Left cardiac atrium (tissue), 4 donors: ENCODE data around the gene DOCK6. TPM values are rescaled to one million over a fixed set of nuclear protein-coding genes. Genes with fewer than 3 reads are reported as not detected.
A peak's percentile ranks its signal among the peaks of the same experiment; 100 is the strongest.

Experiments used
- ATAC-seq, 2 donors: fragments of 200-7000 bp; cut with Tn5 transposase; one replicate each; pipeline ENCODE4 v1.9.1; 2020; ENCODE audit warnings: mild to moderate bottlenecking in 2 of 2, moderate library complexity in 2 of 2
- DNase-seq: peaks from one replicate; pipeline ENCODE4 v3.0.0-alpha.2; 2020
- intact Hi-C, 2 donors: fragments of 100-400 bp; cut with DNase I; formaldehyde crosslinking; loops; one replicate each; pipeline versions ENCODE4 v1.14.1 to v1.15.1; 2022 to 2023
- total RNA-seq, 2 donors: library from RNA; stranded (reverse); fragmentation: NEBNext Ultra II Directional; extraction: Animal tissue kit (Norgen Biotek cat#: 25700); gene quantifications; one replicate each; pipeline ENCODE4 v1.2.1, GENCODE V29; 2021
- donor health status: DM: no; HTN: yes; CAD: no.
- donor health status: DM: no; HTN: yes; CAD: no; lungs with severe emphysema.
- donor health status: DM: yes; HTN: yes; CAD: no.
- donor health status: Dilated cardiomyopathy.

The DOCK6 gene
- total RNA-seq, 2 donors from 2014 or later = 37.5 to 61.1 TPM

DNA sequence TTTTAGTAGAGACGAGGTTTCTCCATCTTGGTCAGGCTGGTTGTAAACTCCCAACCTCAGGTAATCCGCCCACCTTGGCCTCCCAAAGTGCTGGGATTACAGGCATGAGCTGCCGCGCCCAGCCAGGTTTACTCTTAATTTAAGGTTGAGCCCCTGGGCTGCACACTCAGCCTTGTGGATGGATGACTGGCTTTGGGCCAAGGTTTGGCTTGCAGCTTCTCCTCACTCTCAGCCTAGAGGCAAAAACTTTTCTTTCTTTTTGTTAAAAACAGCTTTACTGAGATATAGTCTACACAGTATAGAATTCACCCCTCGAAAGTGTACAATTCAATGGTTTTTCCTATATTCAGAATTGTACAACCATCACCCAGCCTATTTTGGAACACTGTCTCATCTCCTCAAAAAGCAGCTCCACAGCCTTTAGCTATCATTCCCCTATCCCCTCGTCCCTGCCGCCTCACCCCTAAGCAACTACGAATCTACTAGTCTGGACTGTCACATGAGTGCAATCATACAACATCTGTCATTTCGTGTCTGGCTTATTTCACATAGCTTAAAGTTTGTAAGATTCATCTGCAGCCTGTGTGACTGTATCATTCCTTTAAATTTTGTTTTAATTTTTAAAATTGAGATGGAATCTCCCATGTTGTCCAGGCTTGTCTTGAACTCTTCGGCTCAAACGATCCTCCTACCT lies 19.2 kb upstream of the DOCK6 start:
- DNase-seq (no peak), ATAC-seq (no peak)
- intact Hi-C loops = no loop called here

DNA sequence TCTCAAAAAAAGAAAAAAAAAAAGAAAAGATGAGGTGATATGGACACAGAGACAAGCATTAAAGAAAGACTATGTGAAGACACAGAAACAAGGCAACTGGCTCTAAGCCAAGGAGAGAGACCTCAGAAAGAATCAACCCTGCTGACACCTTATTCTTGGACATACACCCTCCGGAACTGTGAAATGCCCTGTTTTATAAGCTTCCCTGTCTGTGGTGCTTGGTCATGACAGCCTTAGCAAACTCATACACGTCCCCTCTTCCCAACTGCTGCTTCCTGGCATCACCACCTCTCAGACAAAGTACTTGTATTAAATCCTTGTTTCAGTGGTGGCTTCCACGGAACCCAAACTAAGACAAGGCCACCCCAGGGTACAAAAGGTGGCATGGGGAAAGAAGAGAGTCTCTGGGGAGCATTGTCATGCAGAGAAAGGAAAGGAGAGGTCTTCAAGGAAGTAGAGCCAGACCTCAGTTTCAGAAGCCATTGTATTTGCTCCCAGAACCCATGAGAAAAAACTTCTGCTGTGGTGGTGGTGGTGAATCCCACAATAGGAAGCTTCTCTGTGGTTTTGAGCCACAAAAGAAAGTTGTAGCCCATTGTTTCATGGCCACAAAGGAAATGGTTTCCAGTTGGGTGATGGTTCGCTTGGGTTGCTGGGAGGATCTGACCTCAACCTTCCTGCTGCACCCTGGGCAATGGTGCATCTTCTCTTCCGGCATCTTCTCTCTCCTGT lies 17.3 kb upstream of the DOCK6 start:
- DNase-seq = no peak
- no peak for ATAC-seq
- intact Hi-C loops = no loop called here

- peak; percentile 78 to 82 for ATAC-seq
- peak; percentile 47 for DNase-seq
- intact Hi-C loops = no loop called here
Observed at GRCh38 chr19:11278670-11279069, 16.3 kb upstream of the DOCK6 start.

DNA sequence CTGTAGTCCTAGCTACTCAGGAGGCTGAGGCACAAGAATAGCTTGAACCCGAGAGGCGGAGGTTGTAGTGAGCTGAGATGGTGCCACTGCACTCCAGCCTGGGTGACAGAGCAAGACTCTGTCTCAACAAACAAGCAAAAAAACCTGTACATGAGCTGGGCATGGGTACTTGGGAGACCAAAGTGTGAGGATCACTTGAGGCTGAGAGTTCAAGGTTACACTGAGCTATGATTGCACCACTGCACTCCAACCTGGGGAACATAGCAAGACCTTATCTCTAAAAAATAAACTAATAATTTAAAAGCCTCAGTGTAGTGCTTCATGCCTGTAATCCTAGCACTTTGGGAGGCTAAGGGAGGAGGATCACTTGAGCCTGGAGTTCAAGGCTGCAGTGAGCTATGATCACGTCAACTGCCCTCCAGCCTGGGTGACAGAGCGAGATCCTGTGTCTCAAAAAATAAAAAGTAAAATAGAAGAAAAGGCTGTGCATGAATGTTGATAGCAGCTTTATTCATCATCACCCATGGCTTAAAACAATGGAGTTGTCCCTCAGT lies 12.3 kb upstream of the DOCK6 start:
- ATAC-seq = no peak
- no peak for DNase-seq
- intact Hi-C loops = no loop called here

- DNase-seq (no peak), ATAC-seq (no peak)
- intact Hi-C loops = no loop called here
Observed at GRCh38 chr19:11273989-11274388, 11.7 kb upstream of the DOCK6 start.

- ATAC-seq (no peak), DNase-seq (no peak)
- intact Hi-C loops = no loop called here
Observed at GRCh38 chr19:11273296-11273695, 11.0 kb upstream of the DOCK6 start.

DNA sequence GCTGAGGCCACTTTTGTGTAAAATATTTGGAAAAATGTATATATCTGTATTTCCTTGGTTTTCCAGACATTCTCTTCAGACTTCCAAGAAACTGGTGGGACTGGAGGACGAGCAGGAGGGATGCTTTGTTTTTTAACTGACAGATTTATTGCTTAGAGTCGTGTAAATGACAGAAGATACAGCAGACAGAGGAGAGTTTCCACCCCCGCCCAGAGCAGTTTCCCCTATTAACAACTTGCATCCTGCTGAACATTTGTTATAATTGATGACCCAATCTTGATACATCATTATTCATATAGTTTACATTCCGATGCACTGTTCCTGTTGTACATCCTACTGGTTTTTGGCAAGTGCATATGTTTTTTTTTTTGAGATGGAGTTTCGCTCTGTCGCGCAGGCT lies 7.1 kb upstream of the DOCK6 start:
- ATAC-seq (no peak), DNase-seq (no peak)
- intact Hi-C loops = no loop called here

DNA sequence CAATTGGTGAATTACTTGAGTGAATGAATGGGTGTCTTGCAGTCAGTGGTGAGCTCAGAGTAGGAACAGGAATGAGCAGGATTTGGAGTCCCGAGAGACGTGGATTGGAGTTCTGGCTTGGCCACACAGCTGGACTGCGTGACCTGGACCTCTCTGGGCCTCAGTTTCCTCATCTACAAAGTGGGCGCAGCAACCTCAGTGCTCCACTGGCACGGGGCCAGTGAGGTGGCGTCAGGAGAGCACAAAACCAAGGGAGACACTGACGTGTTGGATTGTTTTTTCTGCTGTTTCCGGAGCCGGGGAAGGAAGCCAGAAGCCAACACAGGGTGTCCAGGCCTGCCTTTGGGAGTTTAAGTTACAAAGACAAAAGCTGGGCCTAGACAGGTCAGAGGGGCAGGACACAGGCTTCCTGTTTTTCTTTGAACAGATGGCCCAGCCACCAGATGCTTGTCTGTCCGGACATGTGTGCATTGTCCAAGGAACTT lies 6.5 kb upstream of the DOCK6 start:
- peak; percentile 87 for DNase-seq
- peak; percentile 85 for ATAC-seq
- intact Hi-C loops = no loop called here

GRCh38 chr19:11267316-11268085 lies 5.2 kb upstream of the DOCK6 start:
- intact Hi-C loops = no loop called here
- DNase-seq (no peak), ATAC-seq (no peak)

DNA sequence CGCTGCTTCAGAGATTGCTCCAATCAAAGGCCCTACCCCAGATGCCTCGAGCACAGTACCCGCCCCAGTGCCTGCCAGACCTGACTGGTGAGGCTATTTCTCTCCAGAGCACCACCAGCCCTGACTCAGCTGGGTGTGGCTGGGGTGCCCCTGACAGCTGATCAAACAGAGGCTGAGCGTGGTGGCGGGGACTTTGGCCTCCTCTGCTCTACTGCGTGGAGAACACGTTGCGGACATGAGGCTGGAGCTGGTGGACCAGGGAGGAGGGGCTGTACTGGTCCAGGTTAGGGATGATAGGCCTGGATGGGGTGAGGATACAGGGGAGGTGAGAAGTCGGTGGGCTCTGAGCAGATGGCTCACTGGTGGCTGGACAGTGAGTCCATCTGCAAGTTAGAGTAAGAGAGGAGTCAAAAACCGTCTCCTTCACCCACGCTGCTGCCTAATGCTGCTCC lies 3.5 kb upstream of the DOCK6 start:
- no peak for ATAC-seq
- DNase-seq = peak; percentile 43
- intact Hi-C loops = no loop called here

DNA sequence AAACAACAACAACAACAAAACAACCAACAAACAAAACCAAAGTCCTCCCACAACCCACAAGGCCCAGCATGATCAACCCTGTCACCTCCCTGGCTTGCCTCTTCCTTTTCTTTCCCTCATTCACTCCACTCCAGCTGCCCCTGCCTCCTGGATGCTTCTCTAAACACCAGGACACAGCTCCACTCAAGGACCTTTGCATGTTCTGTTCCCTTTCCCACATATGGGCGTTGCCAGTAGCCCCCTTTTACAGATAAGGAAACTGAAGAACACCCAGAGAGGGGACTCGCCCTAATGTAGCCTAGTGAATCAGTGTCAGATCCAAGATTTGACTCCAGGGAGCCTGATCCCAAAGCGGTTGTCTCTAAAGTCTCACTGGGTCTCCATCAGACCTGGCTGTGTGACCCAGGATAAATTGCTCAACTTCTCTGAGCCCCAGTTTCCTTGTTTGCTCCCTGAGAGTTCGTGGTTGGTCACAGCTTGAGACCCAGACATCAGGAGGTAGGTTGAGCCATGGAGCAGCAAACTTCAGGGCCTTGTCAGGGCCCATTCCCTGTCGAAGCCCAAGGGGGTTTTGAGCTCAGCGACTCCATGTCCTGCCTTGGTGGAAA lies 3.0 kb upstream of the DOCK6 start:
- no peak for DNase-seq
- ATAC-seq = no peak
- intact Hi-C loops = no loop called here

DNA sequence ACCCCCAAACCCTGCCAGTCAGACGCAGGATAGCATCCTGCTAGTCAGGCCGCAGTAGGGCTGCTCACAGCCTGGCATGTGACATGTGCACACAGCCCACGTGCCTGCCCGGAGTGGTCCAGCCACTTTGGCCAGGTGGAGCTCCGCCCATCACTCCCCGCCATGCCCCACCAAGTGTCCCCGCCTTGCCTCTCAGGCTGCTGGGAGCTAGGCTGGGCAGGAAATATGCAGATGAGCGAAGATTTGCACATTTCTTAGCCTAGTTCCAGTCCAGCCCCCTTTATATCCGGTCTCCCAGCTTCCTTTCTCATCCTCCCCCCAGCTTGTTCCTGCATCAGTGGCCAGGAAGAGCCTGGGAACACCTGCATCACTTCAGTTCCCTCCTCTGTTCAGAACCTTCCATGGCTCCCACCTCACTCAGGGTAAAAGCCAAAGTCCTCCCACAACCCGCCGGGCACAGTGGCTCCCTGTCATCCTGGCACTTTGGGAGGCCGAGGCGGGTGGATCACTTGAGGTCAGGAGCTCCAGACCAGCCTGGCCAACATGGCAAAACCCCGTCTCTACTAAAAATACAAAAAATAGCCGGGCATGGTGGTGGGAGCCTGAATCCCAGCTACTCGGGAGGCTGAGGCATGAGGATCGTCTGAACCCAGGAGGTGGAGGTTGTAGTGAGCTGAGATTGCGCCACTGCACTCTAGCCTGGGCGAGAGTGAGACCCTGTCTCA lies 2.3 kb upstream of the DOCK6 start:
- peak; percentile 73 for DNase-seq
- ATAC-seq = peak; percentile 30 to 34
- intact Hi-C loops = no loop called here

- intact Hi-C loops = no loop called here
- ATAC-seq (no peak), DNase-seq (no peak)
Observed at GRCh38 chr19:11263726-11264125, 1.4 kb upstream of the DOCK6 start.

GRCh38 chr19:11261431-11261970 lies 823 bp downstream of the DOCK6 start:
- intact Hi-C loops = no loop called here
- peak; percentile 14 to 30 for ATAC-seq
- no peak for DNase-seq

- intact Hi-C loops = no loop called here
- ATAC-seq = no peak
Observed at GRCh38 chr19:11260996-11261395, 1.3 kb downstream of the DOCK6 start.

GRCh38 chr19:11257846-11258380 lies 4.4 kb downstream of the DOCK6 start:
- ATAC-seq (no peak), DNase-seq (no peak)
- intact Hi-C loops = no loop called here

More at GRCh38 chr19:11260996-11261395, 1.3 kb downstream of the DOCK6 start:
- no peak for DNase-seq

DNA sequence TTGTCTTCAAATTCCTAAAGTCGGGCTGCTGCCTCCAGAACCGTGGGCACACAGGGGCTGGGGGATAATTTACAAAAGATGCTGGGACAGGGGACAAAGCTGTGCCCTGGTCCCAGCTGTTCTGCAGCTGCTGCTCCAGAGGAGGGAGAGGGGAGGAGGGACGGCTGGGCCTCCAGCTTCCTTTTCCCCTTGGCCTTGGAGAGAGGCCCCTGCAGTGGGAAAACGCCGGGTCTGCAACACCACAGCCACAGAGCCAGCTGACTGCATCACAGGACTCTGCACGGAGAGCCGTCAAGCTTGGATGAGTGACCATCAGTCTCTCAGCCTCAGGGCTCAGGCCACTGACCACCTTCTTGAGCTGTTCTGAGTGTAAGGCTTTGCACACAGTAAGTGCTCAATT lies 6.1 kb downstream of the DOCK6 start:
- intact Hi-C loops = no loop called here
- ATAC-seq (peak; percentile 80 to 86), DNase-seq (no peak)

DNA sequence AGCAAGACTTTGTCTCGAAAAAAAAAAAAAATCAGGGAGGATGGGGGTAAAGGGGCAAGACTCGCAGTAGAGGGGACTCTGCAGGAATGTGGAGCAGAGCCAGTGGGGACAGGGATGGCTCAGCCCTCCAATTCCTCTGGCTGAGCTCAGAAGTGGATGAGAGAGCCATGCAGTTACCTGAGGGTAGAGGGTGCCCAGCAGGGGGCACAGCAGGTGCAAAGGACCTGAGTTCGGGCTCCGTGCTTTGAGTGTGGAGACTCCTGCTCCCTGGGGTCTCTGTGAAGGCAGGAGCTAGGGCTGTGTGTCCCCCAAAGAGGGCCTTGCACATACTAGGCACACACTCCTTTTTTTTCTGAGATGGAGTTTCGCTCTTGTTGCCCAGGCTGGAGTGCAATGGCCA lies 7.7 kb downstream of the DOCK6 start:
- intact Hi-C loops = no loop called here
- DNase-seq (no peak), ATAC-seq (no peak)
